NCI-H128 (cell line): Measurements from ENCODE around the gene ASPN.

Source experiments
- DNase-seq: peaks from one replicate; lab custom pipeline; 2025; ENCODE audit not compliant: unreplicated experiment; lab: John Stamatoyannopoulos, UW

ASPN gene

GRCh38 chr9:92478783-92479182, 3.5 kb downstream of the ASPN start:
- DNase-seq, result no peak

DNA sequence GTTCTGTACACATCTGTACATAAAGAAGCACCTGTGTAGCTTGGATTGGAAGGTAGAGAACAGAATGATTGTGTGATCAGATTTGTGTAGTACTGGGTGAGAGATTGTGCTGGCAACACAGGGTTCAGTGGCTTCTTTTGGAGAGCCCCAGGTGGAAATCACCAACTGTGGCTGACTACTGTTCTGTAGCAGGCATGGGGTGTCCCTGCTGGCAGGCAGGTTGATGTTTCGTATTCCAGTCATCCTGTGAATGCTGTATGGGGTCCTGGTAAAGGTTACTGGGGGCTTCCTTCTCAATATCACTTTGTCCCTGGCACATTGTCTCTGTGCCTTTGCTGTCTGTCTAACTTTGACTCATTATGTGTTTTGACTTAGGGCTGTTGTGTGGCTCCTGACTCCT, 5.3 kb downstream of the ASPN start:
- DNase-seq, result no peak

- no peak for DNase-seq
These were observed 7.7 kb downstream of the ASPN start for GRCh38 chr9:92474587-92474986.

- DNase-seq, result no peak
These were observed 14.1 kb downstream of the ASPN start for GRCh38 chr9:92468206-92468605.

DNA sequence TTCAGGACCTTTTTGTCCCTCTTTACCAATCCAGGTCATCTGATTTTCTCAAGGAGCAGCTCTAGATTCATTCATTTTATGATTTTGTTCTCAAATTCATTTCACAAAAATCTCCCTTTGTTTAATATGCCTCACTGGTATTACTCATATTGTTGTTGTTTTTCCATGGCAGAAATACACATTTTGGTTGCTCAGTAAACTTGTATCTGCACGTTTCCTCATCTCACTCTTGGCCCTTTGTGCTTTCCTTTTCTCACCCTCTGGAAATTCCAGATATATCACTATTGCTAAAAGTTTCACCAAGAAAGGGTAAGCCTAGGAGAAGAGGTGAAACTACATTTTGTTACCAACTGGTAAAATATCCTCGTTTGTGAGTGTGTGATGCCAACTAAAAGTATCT, 14.8 kb downstream of the ASPN start:
- no peak for DNase-seq

- no peak for DNase-seq
These were observed 15.3 kb downstream of the ASPN start for GRCh38 chr9:92467041-92467440.

DNA sequence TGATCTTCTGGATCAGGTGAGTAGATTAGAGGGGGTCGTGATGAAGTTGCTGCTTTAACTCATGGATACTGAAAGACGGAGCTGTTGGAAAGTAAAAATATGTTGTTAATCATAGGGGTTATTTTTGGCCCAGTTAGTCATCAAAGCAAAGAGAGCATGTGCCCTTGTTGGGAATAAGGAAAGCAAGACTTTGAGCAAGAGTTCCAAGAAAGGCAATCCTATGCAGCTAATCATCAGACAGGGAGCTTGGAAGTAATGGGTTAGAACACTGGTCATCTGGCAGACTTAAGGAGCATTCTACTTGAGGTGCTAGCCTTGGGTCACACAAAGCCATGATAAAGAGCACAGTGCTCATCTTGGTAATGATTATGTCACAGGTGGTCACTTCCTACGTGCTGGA, 18.3 kb downstream of the ASPN start:
- DNase-seq, result no peak

GRCh38 chr9:92463387-92463786, 18.9 kb downstream of the ASPN start:
- DNase-seq, result no peak

DNA sequence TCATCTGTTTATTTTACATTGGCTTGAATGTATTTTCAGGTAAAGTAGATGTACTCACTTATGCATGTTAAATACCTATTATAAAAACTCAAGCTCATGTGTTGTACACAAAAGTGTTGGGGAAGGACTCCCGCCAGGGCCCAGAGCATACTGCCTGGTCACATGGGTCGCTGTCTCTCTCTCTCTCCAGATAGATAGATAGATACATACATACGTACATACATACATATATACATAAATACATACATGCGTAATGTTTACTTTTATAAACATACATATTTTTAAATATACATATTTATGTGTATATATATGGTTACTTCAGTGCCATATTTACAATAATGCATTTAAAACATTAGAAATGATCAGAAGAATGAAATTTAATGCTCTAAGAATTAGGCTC, 24.7 kb downstream of the ASPN start:
- DNase-seq, result no peak

DNA sequence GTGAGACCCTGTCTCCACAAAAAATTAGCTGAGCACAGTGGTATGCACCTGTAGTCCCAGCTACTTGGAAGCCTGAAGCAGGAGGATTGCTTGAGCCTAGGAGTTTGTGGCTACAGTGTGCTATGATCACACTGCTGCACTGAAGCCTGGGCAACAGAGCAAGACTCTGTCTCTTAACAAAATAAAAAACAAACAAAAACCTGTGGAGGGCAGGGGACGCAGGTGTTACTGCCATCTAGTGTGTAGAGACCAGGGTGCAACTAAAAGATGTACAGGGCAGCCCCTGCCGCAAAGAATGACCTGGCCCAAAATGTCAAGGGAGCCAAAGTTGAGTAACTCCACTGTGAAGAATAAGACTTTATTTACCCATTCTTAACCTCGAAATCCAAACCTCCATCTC, 27.1 kb downstream of the ASPN start:
- no peak for DNase-seq

- DNase-seq, result no peak
These were observed 35.8 kb downstream of the ASPN start for GRCh38 chr9:92446536-92446935.

GRCh38 chr9:92444841-92445240, 37.5 kb downstream of the ASPN start:
- DNase-seq, result no peak

- DNase-seq, result no peak
These were observed 41.6 kb downstream of the ASPN start for GRCh38 chr9:92440751-92441046.

- no peak for DNase-seq
These were observed 42.2 kb downstream of the ASPN start for GRCh38 chr9:92439921-92440750.

GRCh38 chr9:92438900-92439526, 43.3 kb downstream of the ASPN start:
- DNase-seq, result no peak

DNA sequence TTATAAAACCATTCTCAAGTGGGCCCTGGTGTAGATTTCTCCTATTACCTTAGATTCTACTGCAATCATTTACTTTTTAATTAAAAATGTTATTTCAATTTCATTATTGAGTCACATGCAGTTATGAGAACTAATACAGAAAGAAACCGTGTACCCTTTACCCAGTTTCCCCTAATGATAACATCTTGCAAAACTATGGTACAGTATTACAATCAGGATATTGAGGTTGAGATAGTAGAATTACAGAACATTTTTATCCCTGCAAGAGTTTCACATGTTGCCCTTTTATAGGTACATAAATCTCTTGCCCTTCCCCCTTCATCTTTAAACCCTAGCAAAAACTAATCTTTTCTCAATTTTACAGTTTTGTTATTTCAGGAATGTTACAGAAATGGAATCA, 47.0 kb downstream of the ASPN start:
- no peak for DNase-seq

- no peak for DNase-seq
These were observed 49.2 kb downstream of the ASPN start for GRCh38 chr9:92432972-92433548.

- no peak for DNase-seq
These were observed 50.0 kb downstream of the ASPN start for GRCh38 chr9:92432350-92432749.

- no peak for DNase-seq
These were observed 52.5 kb downstream of the ASPN start for GRCh38 chr9:92429836-92430235.

- DNase-seq, result no peak
These were observed 55.7 kb downstream of the ASPN start for GRCh38 chr9:92426501-92427145.

DNA sequence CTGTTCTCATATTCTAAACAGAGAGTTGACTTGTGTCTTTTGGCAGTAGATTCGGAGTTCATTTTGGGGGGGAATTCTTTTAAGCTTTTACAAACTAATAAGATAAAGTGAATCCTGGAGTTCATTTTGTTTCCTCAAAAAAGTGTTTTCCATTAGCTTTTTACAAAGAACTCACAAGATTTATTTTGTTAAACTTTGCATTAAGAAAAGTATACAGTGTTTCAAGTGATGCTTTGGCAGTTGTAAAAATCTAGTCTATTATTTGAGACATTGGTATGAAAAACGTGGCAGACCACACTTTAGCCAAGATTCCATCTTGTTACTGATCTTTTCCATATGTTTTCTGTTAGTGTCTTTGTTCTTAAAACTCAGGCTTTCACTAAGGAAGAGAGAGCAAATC, 56.8 kb downstream of the ASPN start:
- DNase-seq, result no peak

GRCh38 chr9:92424340-92424739, 58.0 kb downstream of the ASPN start, which contains the start of gene OMD:
Gene OMD, minus strand, starts transcription at chr9:92424471. Its CDS starts 6,913 bp downstream, at chr9:92417558.
- no peak for DNase-seq
